ENCODE data around the gene USP33. TPM values are rescaled to one million over a fixed set of nuclear protein-coding genes. Genes with fewer than 3 reads are reported as not detected.

USP33 gene
- total and polyA plus RNA-seq, 9 of the 15 experiments (the other 6 are each of a cell fraction or from before 2014, with no cell fraction given), result 22.4 to 83.5 (median 44.7) TPM

DNA sequence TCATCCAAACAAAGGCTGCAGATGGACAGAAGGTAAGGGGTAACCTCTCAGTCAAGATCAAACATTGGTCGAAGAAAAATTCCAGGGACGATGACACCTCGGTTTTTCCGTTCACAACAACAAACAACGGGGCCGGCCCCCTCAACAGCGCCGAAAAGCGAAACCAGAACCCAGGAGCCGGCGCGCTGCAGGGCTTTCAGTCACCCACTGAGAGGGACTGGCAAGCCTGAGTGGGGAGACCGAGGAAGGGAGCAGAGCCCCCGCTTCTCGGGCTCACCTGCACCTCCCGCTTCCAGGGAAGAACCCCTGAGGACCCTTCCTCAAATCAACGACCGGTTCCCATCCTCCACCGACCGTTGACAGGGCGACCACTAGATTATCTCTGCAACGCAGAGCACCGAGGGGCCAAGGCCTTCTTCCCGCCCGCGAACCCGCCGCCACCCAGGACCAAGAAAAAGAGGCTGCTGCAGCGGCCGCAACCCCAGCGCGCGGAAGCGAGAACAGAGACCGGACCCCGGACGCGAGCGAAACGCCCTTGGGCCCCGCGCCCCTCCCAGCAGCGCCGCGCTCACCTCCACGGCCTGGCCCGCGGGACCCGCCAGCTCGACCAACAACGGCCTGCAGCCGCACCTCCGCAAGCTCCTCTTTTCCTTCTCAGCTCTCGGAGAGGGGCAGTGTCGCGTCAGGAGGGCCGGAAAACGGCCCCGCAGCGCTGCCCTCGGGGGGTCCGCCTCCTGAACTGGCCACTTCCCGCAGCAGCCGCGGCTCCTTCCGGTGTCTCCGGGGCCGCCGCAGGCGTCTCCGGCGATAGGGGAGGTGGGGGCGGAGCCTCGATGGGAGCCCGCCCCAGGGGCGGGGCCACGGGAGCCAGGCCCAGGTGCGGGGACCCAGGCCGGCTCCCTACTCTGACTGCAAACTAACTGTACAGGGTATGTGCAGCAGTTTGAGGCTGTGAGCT lies at the start of gene USP33 (continued):
- TF ChIP-seq NR2C2 (CRISPR knock-in tag; IDR thresholded peaks at IDR 0.05), result no peak
- peak; percentile 87 for TF ChIP-seq NR2C2 (tag; IDR thresholded peaks at IDR 0.05)
- TF ChIP-seq, protein P1, sequence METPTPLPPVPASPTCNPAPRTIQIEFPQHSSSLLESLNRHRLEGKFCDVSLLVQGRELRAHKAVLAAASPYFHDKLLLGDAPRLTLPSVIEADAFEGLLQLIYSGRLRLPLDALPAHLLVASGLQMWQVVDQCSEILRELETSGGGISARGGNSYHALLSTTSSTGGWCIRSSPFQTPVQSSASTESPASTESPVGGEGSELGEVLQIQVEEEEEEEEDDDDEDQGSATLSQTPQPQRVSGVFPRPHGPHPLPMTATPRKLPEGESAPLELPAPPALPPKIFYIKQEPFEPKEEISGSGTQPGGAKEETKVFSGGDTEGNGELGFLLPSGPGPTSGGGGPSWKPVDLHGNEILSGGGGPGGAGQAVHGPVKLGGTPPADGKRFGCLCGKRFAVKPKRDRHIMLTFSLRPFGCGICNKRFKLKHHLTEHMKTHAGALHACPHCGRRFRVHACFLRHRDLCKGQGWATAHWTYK (CRISPR knock-in tag; IDR thresholded peaks at IDR 0.05), result no peak
- TF ChIP-seq POLR2AphosphoS2 (IDR thresholded peaks at IDR 0.05; ENCODE audit: low read length), result no peak
- TF ChIP-seq ZNF766 (CRISPR knock-in tag; conservative IDR thresholded peaks at IDR 0.05), result no peak
- no peak for TF ChIP-seq ZNF77 (CRISPR knock-in tag; IDR thresholded peaks at IDR 0.05)
- TF ChIP-seq, protein P2, sequence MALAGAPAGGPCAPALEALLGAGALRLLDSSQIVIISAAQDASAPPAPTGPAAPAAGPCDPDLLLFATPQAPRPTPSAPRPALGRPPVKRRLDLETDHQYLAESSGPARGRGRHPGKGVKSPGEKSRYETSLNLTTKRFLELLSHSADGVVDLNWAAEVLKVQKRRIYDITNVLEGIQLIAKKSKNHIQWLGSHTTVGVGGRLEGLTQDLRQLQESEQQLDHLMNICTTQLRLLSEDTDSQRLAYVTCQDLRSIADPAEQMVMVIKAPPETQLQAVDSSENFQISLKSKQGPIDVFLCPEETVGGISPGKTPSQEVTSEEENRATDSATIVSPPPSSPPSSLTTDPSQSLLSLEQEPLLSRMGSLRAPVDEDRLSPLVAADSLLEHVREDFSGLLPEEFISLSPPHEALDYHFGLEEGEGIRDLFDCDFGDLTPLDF (CRISPR knock-in tag; IDR thresholded peaks at IDR 0.05), result no peak
- TF ChIP-seq, protein P3, sequence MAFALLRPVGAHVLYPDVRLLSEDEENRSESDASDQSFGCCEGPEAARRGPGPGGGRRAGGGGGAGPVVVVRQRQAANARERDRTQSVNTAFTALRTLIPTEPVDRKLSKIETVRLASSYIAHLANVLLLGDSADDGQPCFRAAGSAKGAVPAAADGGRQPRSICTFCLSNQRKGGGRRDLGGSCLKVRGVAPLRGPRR (CRISPR knock-in tag; IDR thresholded peaks at IDR 0.05), result no peak
- TF ChIP-seq, protein P4, sequence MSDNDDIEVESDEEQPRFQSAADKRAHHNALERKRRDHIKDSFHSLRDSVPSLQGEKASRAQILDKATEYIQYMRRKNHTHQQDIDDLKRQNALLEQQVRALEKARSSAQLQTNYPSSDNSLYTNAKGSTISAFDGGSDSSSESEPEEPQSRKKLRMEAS (CRISPR knock-in tag; IDR thresholded peaks at IDR 0.05), result peak; percentile 51; the same call in 1 of the 2 replicates
- peak; percentile 97 for TF ChIP-seq RBM34 (IDR thresholded peaks at IDR 0.05; ENCODE audit: borderline replicate concordance, insufficient read depth, low read length)
- TF ChIP-seq KLF10 (CRISPR knock-in tag; IDR thresholded peaks at IDR 0.05), result no peak
- no peak for TF ChIP-seq XRCC4 (IDR thresholded peaks at IDR 0.05; ENCODE audit: extremely low read depth, insufficient read depth, insufficient read length)
- TF ChIP-seq MEIS2 (IDR thresholded peaks at IDR 0.05; ENCODE audit: partially characterized antibody), result peak; percentile 8
- TF ChIP-seq, protein P5, sequence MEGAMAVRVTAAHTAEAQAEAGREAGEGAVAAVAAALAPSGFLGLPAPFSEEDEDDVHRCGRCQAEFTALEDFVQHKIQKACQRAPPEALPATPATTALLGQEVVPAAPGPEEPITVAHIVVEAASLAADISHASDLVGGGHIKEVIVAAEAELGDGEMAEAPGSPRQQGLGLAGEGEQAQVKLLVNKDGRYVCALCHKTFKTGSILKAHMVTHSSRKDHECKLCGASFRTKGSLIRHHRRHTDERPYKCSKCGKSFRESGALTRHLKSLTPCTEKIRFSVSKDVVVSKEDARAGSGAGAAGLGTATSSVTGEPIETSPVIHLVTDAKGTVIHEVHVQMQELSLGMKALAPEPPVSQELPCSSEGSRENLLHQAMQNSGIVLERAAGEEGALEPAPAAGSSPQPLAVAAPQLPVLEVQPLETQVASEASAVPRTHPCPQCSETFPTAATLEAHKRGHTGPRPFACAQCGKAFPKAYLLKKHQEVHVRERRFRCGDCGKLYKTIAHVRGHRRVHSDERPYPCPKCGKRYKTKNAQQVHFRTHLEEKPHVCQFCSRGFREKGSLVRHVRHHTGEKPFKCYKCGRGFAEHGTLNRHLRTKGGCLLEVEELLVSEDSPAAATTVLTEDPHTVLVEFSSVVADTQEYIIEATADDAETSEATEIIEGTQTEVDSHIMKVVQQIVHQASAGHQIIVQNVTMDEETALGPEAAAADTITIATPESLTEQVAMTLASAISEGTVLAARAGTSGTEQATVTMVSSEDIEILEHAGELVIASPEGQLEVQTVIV (CRISPR knock-in tag; IDR thresholded peaks at IDR 0.05; ENCODE audit: borderline replicate concordance), result no peak
- no peak for TF ChIP-seq ZNF121 (CRISPR knock-in tag; conservative IDR thresholded peaks at IDR 0.05)
- TF ChIP-seq, protein P6, sequence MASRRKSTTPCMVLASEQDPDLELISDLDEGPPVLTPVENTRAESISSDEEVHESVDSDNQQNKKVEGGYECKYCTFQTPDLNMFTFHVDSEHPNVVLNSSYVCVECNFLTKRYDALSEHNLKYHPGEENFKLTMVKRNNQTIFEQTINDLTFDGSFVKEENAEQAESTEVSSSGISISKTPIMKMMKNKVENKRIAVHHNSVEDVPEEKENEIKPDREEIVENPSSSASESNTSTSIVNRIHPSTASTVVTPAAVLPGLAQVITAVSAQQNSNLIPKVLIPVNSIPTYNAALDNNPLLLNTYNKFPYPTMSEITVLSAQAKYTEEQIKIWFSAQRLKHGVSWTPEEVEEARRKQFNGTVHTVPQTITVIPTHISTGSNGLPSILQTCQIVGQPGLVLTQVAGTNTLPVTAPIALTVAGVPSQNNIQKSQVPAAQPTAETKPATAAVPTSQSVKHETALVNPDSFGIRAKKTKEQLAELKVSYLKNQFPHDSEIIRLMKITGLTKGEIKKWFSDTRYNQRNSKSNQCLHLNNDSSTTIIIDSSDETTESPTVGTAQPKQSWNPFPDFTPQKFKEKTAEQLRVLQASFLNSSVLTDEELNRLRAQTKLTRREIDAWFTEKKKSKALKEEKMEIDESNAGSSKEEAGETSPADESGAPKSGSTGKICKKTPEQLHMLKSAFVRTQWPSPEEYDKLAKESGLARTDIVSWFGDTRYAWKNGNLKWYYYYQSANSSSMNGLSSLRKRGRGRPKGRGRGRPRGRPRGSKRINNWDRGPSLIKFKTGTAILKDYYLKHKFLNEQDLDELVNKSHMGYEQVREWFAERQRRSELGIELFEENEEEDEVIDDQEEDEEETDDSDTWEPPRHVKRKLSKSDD (conservative IDR thresholded peaks at IDR 0.05; ENCODE audit: low read length), result no peak
- TF ChIP-seq, protein P7, sequence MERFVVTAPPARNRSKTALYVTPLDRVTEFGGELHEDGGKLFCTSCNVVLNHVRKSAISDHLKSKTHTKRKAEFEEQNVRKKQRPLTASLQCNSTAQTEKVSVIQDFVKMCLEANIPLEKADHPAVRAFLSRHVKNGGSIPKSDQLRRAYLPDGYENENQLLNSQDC (CRISPR knock-in tag; IDR thresholded peaks at IDR 0.05), result no peak
- peak; percentile 57; the same call in 1 of the 2 replicates for TF ChIP-seq MBD2 (IDR thresholded peaks at IDR 0.05; ENCODE audit: borderline replicate concordance, low read depth)
